ENCODE data around the gene IMMP2L. TPM values are rescaled to one million over a fixed set of nuclear protein-coding genes. Genes with fewer than 3 reads are reported as not detected.

Gene IMMP2L
- total and polyA plus RNA-seq, 2 of the 13 experiments (the other 11 are each of a cell fraction or from before 2014, with no cell fraction given) = 7.8 to 16.9 TPM

GRCh38 chr7:111029141-111029572 lies 533.1 kb downstream of the IMMP2L start (continued):
- TF ChIP-seq, protein P1, sequence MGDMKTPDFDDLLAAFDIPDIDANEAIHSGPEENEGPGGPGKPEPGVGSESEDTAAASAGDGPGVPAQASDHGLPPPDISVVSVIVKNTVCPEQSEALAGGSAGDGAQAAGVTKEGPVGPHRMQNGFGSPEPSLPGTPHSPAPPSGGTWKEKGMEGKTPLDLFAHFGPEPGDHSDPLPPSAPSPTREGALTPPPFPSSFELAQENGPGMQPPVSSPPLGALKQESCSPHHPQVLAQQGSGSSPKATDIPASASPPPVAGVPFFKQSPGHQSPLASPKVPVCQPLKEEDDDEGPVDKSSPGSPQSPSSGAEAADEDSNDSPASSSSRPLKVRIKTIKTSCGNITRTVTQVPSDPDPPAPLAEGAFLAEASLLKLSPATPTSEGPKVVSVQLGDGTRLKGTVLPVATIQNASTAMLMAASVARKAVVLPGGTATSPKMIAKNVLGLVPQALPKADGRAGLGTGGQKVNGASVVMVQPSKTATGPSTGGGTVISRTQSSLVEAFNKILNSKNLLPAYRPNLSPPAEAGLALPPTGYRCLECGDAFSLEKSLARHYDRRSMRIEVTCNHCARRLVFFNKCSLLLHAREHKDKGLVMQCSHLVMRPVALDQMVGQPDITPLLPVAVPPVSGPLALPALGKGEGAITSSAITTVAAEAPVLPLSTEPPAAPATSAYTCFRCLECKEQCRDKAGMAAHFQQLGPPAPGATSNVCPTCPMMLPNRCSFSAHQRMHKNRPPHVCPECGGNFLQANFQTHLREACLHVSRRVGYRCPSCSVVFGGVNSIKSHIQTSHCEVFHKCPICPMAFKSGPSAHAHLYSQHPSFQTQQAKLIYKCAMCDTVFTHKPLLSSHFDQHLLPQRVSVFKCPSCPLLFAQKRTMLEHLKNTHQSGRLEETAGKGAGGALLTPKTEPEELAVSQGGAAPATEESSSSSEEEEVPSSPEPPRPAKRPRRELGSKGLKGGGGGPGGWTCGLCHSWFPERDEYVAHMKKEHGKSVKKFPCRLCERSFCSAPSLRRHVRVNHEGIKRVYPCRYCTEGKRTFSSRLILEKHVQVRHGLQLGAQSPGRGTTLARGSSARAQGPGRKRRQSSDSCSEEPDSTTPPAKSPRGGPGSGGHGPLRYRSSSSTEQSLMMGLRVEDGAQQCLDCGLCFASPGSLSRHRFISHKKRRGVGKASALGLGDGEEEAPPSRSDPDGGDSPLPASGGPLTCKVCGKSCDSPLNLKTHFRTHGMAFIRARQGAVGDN (CRISPR knock-in tag; IDR thresholded peaks at IDR 0.05) = no peak
- TF ChIP-seq NR2F2 (IDR thresholded peaks at IDR 0.05; ENCODE audit: borderline replicate concordance, low read depth) (peak; percentile 60; the same call in 1 of the 2 replicates), THAP11 (CRISPR knock-in tag; IDR thresholded peaks at IDR 0.05) (peak; percentile 56; the same call in 1 of the 2 replicates), ZMYM3 (CRISPR knock-in tag; IDR thresholded peaks at IDR 0.05) (no peak), PLRG1 (conservative IDR thresholded peaks at IDR 0.05) (no peak), GTF3A (CRISPR knock-in tag; conservative IDR thresholded peaks at IDR 0.05) (no peak), ZNF678 (CRISPR knock-in tag; IDR thresholded peaks at IDR 0.05) (no peak), RFX5 (IDR thresholded peaks at IDR 0.05; ENCODE audit: low read depth, low read length) (no peak), SMAD3 (CRISPR knock-in tag; IDR thresholded peaks at IDR 0.05) (0 out of 2 replicates have a peak, but pooled peaks have one; percentile 38), ZNF691 (CRISPR knock-in tag; IDR thresholded peaks at IDR 0.05; ENCODE audit: borderline replicate concordance, low read depth) (peak; percentile 84; the same call in 1 of the 2 replicates), PHB2 (IDR thresholded peaks at IDR 0.05; ENCODE audit: partially characterized antibody) (no peak), HNF1A (IDR thresholded peaks at IDR 0.05; ENCODE audit: low read depth) (0 out of 2 replicates have a peak, but pooled peaks have one; percentile 17), HNF1A (CRISPR knock-in tag; IDR thresholded peaks at IDR 0.05; ENCODE audit: borderline replicate concordance) (peak; percentile 52; the same call in 1 of the 2 replicates), ZNF605 (CRISPR knock-in tag; IDR thresholded peaks at IDR 0.05) (no peak), XBP1 (CRISPR knock-in tag; IDR thresholded peaks at IDR 0.05) (no peak), ZNF414 (CRISPR knock-in tag; IDR thresholded peaks at IDR 0.05) (no peak)
- TF ChIP-seq, protein P2, sequence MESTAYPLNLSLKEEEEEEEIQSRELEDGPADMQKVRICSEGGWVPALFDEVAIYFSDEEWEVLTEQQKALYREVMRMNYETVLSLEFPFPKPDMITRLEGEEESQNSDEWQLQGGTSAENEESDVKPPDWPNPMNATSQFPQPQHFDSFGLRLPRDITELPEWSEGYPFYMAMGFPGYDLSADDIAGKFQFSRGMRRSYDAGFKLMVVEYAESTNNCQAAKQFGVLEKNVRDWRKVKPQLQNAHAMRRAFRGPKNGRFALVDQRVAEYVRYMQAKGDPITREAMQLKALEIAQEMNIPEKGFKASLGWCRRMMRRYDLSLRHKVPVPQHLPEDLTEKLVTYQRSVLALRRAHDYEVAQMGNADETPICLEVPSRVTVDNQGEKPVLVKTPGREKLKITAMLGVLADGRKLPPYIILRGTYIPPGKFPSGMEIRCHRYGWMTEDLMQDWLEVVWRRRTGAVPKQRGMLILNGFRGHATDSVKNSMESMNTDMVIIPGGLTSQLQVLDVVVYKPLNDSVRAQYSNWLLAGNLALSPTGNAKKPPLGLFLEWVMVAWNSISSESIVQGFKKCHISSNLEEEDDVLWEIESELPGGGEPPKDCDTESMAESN (CRISPR knock-in tag; conservative IDR thresholded peaks at IDR 0.05) = 0 out of 2 replicates have a peak, but pooled peaks have one; percentile 29

All from HepG2 (cell line).